Measurements from ENCODE around the gene LEF1.

DNA sequence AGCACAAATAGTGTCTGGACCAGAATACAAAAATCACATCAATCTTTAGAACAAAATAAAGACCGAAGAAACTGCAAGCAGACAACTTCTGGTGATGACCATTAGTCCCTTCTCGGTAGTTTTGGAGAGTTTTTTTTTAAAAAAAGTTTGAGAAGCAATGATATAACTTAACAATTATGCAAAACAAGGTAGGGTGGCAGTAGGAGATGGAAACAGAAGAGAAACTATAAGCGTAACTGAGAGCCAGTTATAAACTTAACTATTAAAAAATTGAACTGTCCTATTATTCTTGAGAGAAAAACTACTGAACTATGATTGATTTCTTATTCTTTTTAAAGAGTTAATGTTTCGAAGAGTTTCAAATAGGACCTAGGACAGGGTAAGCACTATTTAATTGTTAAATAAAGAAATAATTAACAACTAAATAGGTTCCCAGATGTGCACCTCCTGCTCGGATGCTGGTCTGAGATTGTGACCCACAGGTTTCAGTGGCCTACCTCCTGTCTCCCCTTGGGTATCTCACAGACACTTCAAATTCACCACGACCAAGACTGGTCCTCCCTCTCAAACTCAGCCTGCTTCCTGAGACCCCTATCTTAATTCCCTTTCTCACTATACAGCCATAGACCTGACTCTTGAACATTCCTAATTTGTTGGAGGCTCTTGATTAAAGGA, 81.3 kb downstream of the LEF1 start:
- TF ChIP-seq, protein P1, sequence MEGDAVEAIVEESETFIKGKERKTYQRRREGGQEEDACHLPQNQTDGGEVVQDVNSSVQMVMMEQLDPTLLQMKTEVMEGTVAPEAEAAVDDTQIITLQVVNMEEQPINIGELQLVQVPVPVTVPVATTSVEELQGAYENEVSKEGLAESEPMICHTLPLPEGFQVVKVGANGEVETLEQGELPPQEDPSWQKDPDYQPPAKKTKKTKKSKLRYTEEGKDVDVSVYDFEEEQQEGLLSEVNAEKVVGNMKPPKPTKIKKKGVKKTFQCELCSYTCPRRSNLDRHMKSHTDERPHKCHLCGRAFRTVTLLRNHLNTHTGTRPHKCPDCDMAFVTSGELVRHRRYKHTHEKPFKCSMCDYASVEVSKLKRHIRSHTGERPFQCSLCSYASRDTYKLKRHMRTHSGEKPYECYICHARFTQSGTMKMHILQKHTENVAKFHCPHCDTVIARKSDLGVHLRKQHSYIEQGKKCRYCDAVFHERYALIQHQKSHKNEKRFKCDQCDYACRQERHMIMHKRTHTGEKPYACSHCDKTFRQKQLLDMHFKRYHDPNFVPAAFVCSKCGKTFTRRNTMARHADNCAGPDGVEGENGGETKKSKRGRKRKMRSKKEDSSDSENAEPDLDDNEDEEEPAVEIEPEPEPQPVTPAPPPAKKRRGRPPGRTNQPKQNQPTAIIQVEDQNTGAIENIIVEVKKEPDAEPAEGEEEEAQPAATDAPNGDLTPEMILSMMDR (IDR thresholded peaks at IDR 0.05; ENCODE audit: extremely low read depth in 1 of 2, insufficient read depth in 1 of 2, low read depth in 1 of 2, low read length in 2 of 2) = no peak
- TF ChIP-seq MAX (IDR thresholded peaks at IDR 0.05; ENCODE audit: insufficient read depth, insufficient read length) (no peak), MYC (IDR thresholded peaks at IDR 0.05; ENCODE audit: low read depth, low read length) (no peak), JUN (IDR thresholded peaks at IDR 0.05; ENCODE audit: borderline replicate concordance, insufficient read depth, insufficient read length, low read depth) (no peak), POLR2A (IDR thresholded peaks at IDR 0.05; ENCODE audit: low read depth, low read length) (no peak), POLR2AphosphoS5 (IDR thresholded peaks at IDR 0.05; ENCODE audit: insufficient read depth, low read depth, low read length) (no peak), GATA2 (IDR thresholded peaks at IDR 0.05; ENCODE audit: insufficient read depth, insufficient read length, low read depth, low read length) (no peak), EZH2 (IDR thresholded peaks at IDR 0.05; ENCODE audit: borderline replicate concordance, low read depth, low read length, severe bottlenecking) (no peak)

Measured in endothelial cell of umbilical vein (primary cell).